MG63 (cell line): ENCODE data around the gene BRD1. TPM values are rescaled to one million over a fixed set of nuclear protein-coding genes. Genes with fewer than 3 reads are reported as not detected.
"Not testable (repeated sequence)": the region's sequence is repeated elsewhere in the genome, so short reads cannot be mapped to it uniquely, and the experiment has no call there.

Experiments used
- DNase-seq: peaks from one replicate; pipeline ENCODE4 v3.0.0-alpha.2; 2020
- H3K27me3 ChIP-seq: fragments of 250-450 bp; sonication (Bioruptor Pico); 2 replicates; pipeline ENCODE4 v1.5.1; 2020; ENCODE audit warnings: mild to moderate bottlenecking, moderate library complexity
- H3K36me3 ChIP-seq: fragments of 250-450 bp; sonication (Bioruptor Pico); 2 replicates; pipeline ENCODE4 v1.5.1; 2020; ENCODE audit warnings: mild to moderate bottlenecking, moderate library complexity
- H3K4me3 ChIP-seq: fragments of 250-450 bp; sonication (Bioruptor Pico); 2 replicates; pipeline ENCODE4 v1.5.1; 2020; ENCODE audit warnings: mild to moderate bottlenecking, moderate library complexity
- H3K9me3 ChIP-seq: fragments of 250-450 bp; sonication (Bioruptor Pico); 2 replicates; pipeline ENCODE4 v1.5.1; 2020; ENCODE audit warnings: mild to moderate bottlenecking, moderate library complexity
- total RNA-seq: library from RNA; depleted of rRNA; stranded (reverse); fragments of >200 nt; shearing (Covaris generic); gene quantifications from 2 replicates; pipeline ENCODE4 v1.2.3, GENCODE V29; 2014; ENCODE audit warnings: low replicate concordance

BRD1 gene
- total RNA-seq, 1 experiment from 2014 or later = 18.0 TPM

- no peaks in the 10 kb centered on the region for H3K9me3 ChIP-seq
- no peak for DNase-seq
- H3K36me3 ChIP-seq = peaks cover 18% of the 10 kb centered on the region
- H3K27me3 ChIP-seq = no peaks in the 10 kb centered on the region
- H3K4me3 ChIP-seq = no peak overlapping the region
These were observed 55.0 kb downstream of the BRD1 start for GRCh38 chr22:49772692-49773091.

- Histone ChIP-seq H3K27me3 (no peaks in the 10 kb centered on the region), H3K36me3 (peaks cover 11% of the 10 kb centered on the region), H3K9me3 (peaks cover 6% of the 10 kb centered on the region), H3K4me3 (no peak overlapping the region)
- DNase-seq = no peak
These were observed 56.2 kb downstream of the BRD1 start for GRCh38 chr22:49771266-49772065.

GRCh38 chr22:49770547-49771265 is 57.0 kb downstream of the BRD1 start:
- Histone ChIP-seq H3K36me3 (peaks cover 11% of the 10 kb centered on the region), H3K9me3 (peaks cover 6% of the 10 kb centered on the region), H3K4me3 (no peak overlapping the region), H3K27me3 (no peaks in the 10 kb centered on the region)
- DNase-seq = no peak

GRCh38 chr22:49769691-49770546 is 57.8 kb downstream of the BRD1 start:
- Histone ChIP-seq H3K36me3 (peaks cover 10% of the 10 kb centered on the region), H3K4me3 (no peak overlapping the region), H3K27me3 (no peaks in the 10 kb centered on the region), H3K9me3 (peaks cover 6% of the 10 kb centered on the region)
- DNase-seq = no peak

GRCh38 chr22:49768951-49769690 is 58.6 kb downstream of the BRD1 start:
- Histone ChIP-seq H3K36me3 (peaks cover 7% of the 10 kb centered on the region), H3K4me3 (no peak overlapping the region), H3K9me3 (peaks cover 6% of the 10 kb centered on the region), H3K27me3 (no peaks in the 10 kb centered on the region)
- no peak for DNase-seq

GRCh38 chr22:49768077-49768910 is 59.4 kb downstream of the BRD1 start:
- Histone ChIP-seq H3K27me3 (no peaks in the 10 kb centered on the region), H3K9me3 (peaks cover 6% of the 10 kb centered on the region), H3K4me3 (no peak overlapping the region), H3K36me3 (peaks cover 2% of the 10 kb centered on the region)
- no peak for DNase-seq

- no peaks in the 10 kb centered on the region for H3K27me3 ChIP-seq
- H3K4me3 ChIP-seq = no peak overlapping the region
- DNase-seq = no peak
- H3K9me3 ChIP-seq = peaks cover 6% of the 10 kb centered on the region
- no peaks in the 10 kb centered on the region; the same call in 1 of the 2 replicates for H3K36me3 ChIP-seq
These were observed 60.2 kb downstream of the BRD1 start for GRCh38 chr22:49767355-49768062.

GRCh38 chr22:49765951-49766350 is 61.7 kb downstream of the BRD1 start:
- no peak for DNase-seq
- H3K27me3 ChIP-seq = no peaks in the 10 kb centered on the region
- peaks cover 6% of the 10 kb centered on the region for H3K9me3 ChIP-seq

GRCh38 chr22:49765091-49765771 is 62.4 kb downstream of the BRD1 start:
- Histone ChIP-seq H3K36me3 (no peaks in the 10 kb centered on the region), H3K27me3 (no peaks in the 10 kb centered on the region), H3K4me3 (no peak overlapping the region), H3K9me3 (peaks cover 6% of the 10 kb centered on the region)
- no peak for DNase-seq

More at GRCh38 chr22:49765951-49766350, 61.7 kb downstream of the BRD1 start:
- no peak overlapping the region for H3K4me3 ChIP-seq
- no peaks in the 10 kb centered on the region for H3K36me3 ChIP-seq

- Histone ChIP-seq H3K4me3 (no peak overlapping the region), H3K9me3 (peaks cover 6% of the 10 kb centered on the region), H3K36me3 (no peaks in the 10 kb centered on the region), H3K27me3 (no peaks in the 10 kb centered on the region)
- DNase-seq = no peak
These were observed 63.5 kb downstream of the BRD1 start for GRCh38 chr22:49764127-49764581.

- DNase-seq = no peak
- Histone ChIP-seq H3K36me3 (no peaks in the 10 kb centered on the region), H3K9me3 (peaks cover 6% of the 10 kb centered on the region), H3K4me3 (no peak overlapping the region), H3K27me3 (no peaks in the 10 kb centered on the region)
These were observed 64.0 kb downstream of the BRD1 start for GRCh38 chr22:49763696-49764095.

- DNase-seq = no peak
- no peaks in the 10 kb centered on the region for H3K27me3 ChIP-seq
- H3K4me3 ChIP-seq = no peak overlapping the region
- peaks cover 6% of the 10 kb centered on the region for H3K9me3 ChIP-seq
- no peaks in the 10 kb centered on the region for H3K36me3 ChIP-seq
These were observed 64.5 kb downstream of the BRD1 start for GRCh38 chr22:49763138-49763537.

- not testable (repeated sequence) for H3K36me3 ChIP-seq, H3K4me3 ChIP-seq, H3K9me3 ChIP-seq, H3K27me3 ChIP-seq, DNase-seq
These were observed 65.1 kb downstream of the BRD1 start for GRCh38 chr22:49762571-49762970.

- Histone ChIP-seq H3K4me3 (no peak overlapping the region), H3K36me3 (no peaks in the 10 kb centered on the region), H3K9me3 (peaks cover 2% of the 10 kb centered on the region), H3K27me3 (no peaks in the 10 kb centered on the region)
- no peak for DNase-seq
These were observed 65.8 kb downstream of the BRD1 start for GRCh38 chr22:49761836-49762235.
